ENCODE results near the gene RPSA. TPM values are rescaled to one million over a fixed set of nuclear protein-coding genes. Genes with fewer than 3 reads are reported as not detected.
"Not testable (repeated sequence)": the region's sequence is repeated elsewhere in the genome, so short reads cannot be mapped to it uniquely, and the experiment has no call there.

The RPSA gene
- total RNA-seq, 1 experiment from 2014 or later: 1,404 TPM

GRCh38 chr3:39388741-39389248 lies 17.7 kb upstream of the RPSA start:
- DNase-seq (ENCODE audit: low read depth): no peak

- no peak for DNase-seq (ENCODE audit: low read depth)
These were observed 16.3 kb upstream of the RPSA start for GRCh38 chr3:39390181-39390580.

DNA sequence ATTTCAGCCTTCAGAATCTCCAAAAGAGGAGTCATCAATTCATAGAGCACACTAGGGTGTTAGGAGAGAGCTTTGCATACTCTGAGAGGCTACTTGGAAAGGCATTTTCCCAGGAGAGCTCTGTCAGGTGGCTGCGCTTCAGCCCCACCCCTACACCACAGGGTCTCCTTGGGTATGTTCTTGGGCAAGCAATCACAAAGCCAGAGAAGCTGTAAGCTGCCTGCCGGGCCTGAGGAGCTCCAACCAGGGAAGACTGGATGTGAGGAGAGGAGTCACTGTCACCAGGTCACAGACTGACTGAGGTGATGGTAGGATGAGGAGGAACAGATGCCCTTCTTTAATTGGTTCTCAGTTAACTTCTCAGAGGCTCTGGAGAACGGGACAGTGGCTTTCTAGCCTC lies 9.8 kb upstream of the RPSA start:
- no peak for DNase-seq (ENCODE audit: low read depth)

DNA sequence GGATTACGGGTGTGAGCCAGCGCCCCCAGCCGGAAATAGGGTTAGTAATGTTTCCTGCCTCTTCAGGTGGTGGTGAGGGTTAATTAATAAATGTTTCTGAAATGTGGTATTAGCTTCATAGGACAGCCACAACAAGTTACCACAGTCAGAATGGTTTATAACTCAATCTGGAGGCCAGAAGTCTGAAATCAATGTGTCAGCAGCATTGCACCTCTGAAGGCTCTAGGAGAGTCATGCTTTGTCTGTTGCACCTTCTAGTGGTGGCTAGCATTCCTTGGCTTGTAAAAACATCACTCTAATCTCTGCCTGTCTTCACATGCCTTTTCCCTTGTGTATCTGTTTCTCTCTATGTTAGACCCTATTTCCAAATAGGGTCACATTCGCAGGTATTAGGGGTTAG lies 7.8 kb upstream of the RPSA start:
- DNase-seq (ENCODE audit: low read depth): no peak

DNA sequence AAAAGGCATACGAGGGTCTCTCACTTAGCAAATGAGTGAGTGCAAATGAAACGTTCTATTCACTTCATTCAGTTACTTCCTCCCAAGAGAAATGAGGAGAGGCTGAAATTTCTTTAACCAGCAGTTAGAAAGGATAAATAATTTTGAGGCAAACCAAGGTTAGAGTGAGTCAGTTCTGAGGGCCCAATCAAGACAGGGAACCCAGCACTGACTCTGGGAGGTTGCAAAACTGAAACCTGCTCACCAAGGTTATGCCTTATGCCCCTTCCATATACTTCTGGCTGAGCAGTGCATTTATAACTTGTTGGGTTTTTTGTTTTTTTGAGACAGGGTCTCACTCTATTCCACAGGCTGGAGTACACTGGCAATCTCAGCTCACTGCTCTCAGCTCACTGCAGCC lies 4.5 kb upstream of the RPSA start:
- no peak for DNase-seq (ENCODE audit: low read depth)

DNA sequence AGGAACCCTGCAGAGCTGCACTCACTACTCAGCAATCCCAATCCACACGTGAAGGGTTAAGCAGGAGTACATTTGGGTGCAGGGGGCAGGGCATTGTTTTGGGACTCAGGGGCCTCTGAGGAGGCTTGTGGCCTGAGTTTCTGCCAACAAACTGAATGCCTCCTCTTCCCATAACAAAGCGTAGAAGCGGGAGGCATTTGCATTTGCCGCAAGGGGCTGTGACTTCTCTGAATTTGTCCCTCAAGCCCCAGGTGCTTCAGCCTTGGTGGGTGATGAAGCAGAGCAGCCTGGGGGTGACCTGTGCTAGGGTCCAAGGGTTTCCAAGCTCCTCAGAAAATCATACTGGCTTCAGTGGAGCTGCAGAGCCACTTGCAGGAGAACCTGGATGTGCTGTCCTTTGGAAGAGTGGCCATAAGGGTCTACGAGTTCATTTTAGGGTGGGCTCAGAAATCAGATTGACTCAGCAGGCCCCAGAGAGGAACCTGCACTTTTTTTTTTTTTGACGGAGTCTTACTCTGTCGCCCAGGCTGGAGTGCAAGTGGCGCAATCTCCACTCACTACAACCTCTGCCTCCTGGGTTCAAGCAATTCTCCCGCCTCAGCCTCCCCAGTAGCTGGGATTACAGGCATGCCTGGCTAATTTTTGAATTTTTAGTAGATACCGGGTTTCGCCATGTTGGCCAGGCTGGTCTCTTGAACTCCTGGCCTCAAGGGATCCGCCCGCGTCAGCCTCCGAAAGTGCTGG lies 1.4 kb upstream of the RPSA start:
- DNase-seq (ENCODE audit: low read depth): no peak

- no peak for DNase-seq (ENCODE audit: low read depth)
These were observed 693 bp upstream of the RPSA start for GRCh38 chr3:39405687-39406367.

GRCh38 chr3:39407259-39407629 lies 724 bp downstream of the RPSA start:
- DNase-seq (ENCODE audit: low read depth): no peak

GRCh38 chr3:39407773-39408492 lies 1.4 kb downstream of the RPSA start:
- no peak for DNase-seq (ENCODE audit: low read depth)

- DNase-seq (ENCODE audit: low read depth): no peak
These were observed 2.2 kb downstream of the RPSA start for GRCh38 chr3:39408493-39409372.

DNA sequence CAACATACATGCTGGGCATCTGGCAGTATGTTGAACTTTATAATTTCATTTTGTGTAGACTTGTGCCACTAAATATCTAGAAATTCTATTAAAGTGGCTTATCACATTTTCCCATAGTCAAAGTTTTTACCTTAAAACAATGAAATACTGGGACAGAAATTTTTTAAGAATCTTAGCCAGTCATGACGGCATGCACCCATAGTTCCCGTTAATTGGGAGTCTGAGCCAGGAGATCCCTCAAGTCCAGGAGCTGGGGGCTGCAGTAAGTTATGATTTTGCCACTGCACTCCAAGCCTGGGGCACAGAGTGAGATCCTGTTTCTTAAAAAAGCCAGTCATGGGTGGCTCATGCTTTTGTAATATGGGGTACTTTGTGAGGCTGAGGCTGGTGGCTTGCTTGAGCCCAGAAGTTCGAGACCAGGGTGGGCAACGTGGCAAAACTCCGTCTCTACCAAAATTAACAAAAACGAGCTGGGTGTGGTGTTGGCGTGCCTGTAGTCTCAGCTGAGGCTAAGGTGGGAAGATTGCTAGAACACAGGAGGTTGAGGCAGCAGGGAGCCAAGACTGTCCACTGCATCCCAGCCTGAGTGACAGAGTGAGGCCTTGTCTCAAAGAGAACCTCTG lies 3.1 kb downstream of the RPSA start:
- DNase-seq (ENCODE audit: low read depth): no peak

DNA sequence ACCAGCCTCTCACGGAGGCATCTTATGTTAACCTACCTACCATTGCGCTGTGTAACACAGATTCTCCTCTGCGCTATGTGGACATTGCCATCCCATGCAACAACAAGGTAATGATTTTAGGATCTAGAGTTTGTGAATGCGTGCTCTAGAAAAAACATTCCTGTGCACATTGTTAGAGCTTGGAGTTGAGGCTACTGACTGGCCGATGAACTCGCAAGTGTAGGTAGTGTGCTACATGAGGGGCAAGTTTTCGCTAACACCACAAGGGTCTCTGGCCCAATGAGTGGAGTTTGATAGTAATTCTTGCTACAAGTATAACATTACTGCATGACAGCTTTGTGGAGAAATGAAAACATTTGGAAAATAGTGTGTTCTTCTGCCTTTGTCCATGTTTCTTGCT lies 4.4 kb downstream of the RPSA start:
- no peak for DNase-seq (ENCODE audit: low read depth)

DNA sequence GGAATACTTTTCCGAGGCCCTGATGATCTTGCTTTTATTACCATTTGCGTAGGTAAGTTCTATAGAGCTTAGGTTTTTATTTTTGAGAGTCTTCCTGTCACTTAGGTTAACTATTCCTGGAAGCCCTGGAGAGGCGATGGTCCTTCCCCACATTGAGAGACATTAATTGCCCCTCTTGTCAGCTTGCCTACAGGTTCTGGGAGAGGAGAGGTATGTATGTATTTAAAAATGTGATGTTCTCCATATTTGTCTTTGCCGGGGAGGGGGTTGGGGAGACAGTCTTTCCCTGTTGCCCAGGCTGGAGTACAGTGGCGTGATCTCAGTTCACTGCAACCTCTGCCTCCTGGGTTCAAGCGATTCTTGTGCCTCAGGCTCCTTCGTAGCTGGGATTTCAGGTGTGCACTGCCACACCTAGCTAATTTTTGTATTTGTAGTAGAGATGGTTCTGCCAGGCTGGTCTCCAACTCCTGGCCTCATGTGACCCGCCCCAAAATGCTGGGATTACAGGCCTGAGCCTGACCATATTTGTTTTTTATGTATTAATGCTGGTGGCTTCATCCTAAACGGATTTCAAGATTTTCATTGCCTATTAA lies 6.2 kb downstream of the RPSA start:
- DNase-seq (ENCODE audit: low read depth): no peak

DNA sequence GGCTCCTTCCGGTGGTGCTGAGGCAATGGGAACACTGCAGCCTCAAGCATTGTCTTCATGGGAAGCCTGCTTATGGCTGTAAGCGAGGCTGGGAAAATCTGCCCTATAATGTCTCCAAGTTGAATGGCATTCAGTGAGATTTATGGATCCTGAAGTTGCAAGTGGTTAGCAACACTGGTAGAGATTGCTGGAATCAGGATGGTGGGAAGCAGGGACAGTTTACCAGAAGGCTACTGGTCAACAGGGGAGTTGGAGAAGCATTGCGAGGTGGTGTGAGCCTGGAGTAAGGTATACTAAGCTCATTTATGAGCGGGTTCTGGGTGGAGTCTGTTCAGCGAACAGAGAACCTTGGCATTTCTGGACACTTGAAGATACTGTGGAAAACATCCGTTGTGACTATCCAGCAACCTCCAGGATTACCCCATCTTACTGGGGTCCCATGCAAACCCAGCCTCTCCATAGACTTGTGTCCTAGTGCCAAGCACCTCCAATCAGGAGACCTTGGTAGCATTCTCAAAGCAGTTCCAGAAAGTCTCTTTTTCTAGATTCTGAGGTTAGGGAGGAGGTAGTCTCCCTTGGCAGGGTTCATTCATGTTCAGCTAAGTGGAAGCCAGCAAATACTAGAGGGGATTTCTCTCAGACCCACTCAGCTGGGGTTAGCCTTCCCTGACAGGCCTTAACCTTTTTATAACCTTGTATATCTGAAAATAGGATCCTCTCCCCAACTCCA lies 7.3 kb downstream of the RPSA start:
- DNase-seq (ENCODE audit: low read depth): no peak

GRCh38 chr3:39414421-39414907 lies 7.9 kb downstream of the RPSA start:
- no peak for DNase-seq (ENCODE audit: low read depth)

GRCh38 chr3:39415302-39415701 lies 8.8 kb downstream of the RPSA start:
- DNase-seq (ENCODE audit: low read depth): not testable (repeated sequence)

GRCh38 chr3:39415983-39416382 lies 9.5 kb downstream of the RPSA start:
- no peak for DNase-seq (ENCODE audit: low read depth)

GRCh38 chr3:39416998-39417397 lies 10.5 kb downstream of the RPSA start:
- not testable (repeated sequence) for DNase-seq (ENCODE audit: low read depth)

- not testable (repeated sequence) for DNase-seq (ENCODE audit: low read depth)
These were observed 12.2 kb downstream of the RPSA start for GRCh38 chr3:39418556-39419225.
